NCI-H2107 treated with DMSO at 0.1 percent for 48 hours (cell line): Measurements from ENCODE around the gene GALNT10.

ENCODE experiments used
- DNase-seq: peaks from one replicate; lab custom pipeline; 2025; ENCODE audit not compliant: unreplicated experiment; lab: John Stamatoyannopoulos, UW

The GALNT10 gene

GRCh38 chr5:154372661-154373060, 182.1 kb downstream of the GALNT10 start:
- no peak for DNase-seq

GRCh38 chr5:154373326-154373725, 182.8 kb downstream of the GALNT10 start:
- DNase-seq = no peak

GRCh38 chr5:154373729-154374179, 183.2 kb downstream of the GALNT10 start:
- no peak for DNase-seq

GRCh38 chr5:154374264-154374663, 183.7 kb downstream of the GALNT10 start:
- no peak for DNase-seq

- no peak for DNase-seq
Measured at GRCh38 chr5:154375329-154376008, 184.9 kb downstream of the GALNT10 start.

GRCh38 chr5:154376481-154376880, 185.9 kb downstream of the GALNT10 start:
- DNase-seq = no peak

- no peak for DNase-seq
Measured at GRCh38 chr5:154377754-154378533, 187.4 kb downstream of the GALNT10 start.

GRCh38 chr5:154380263-154380662, 189.7 kb downstream of the GALNT10 start:
- no peak for DNase-seq

GRCh38 chr5:154384480-154385235, 194.1 kb downstream of the GALNT10 start:
- peak; percentile 8 for DNase-seq

- no peak for DNase-seq
Measured at GRCh38 chr5:154385236-154385512, 194.6 kb downstream of the GALNT10 start.

- no peak for DNase-seq
Measured at GRCh38 chr5:154386952-154387629, 196.6 kb downstream of the GALNT10 start.

GRCh38 chr5:154388842-154389241, 198.3 kb downstream of the GALNT10 start:
- DNase-seq = no peak

- no peak for DNase-seq
Measured at GRCh38 chr5:154390096-154390495, 199.6 kb downstream of the GALNT10 start.

- DNase-seq = no peak
Measured at GRCh38 chr5:154390746-154391359, 200.3 kb downstream of the GALNT10 start.

GRCh38 chr5:154391788-154392187, 201.3 kb downstream of the GALNT10 start:
- no peak for DNase-seq

- DNase-seq = no peak
Measured at GRCh38 chr5:154393850-154394249, 203.3 kb downstream of the GALNT10 start.

- DNase-seq = no peak
Measured at GRCh38 chr5:154394307-154394706, 203.8 kb downstream of the GALNT10 start.

- DNase-seq = no peak
Measured at GRCh38 chr5:154395407-154396106, 205.0 kb downstream of the GALNT10 start.

- DNase-seq = no peak
Measured at GRCh38 chr5:154396128-154396527, 205.6 kb downstream of the GALNT10 start.

- DNase-seq = no peak
Measured at GRCh38 chr5:154397652-154398406, 207.3 kb downstream of the GALNT10 start.
